ENCODE data around the gene KRI1.
"Not testable (repeated sequence)": the region's sequence is repeated elsewhere in the genome, so short reads cannot be mapped to it uniquely, and the experiment has no call there.

The KRI1 gene

GRCh38 chr19:10548746-10549276, 17.0 kb downstream of the KRI1 start:
- no peak overlapping the region for H3K4me3 ChIP-seq (ENCODE audit: low read length)
- no peak for TF ChIP-seq CTCF (conservative IDR thresholded peaks at IDR 0.05; ENCODE audit: low read length)
- DNase-seq (ENCODE audit: low read depth): no peak

GRCh38 chr19:10546817-10547216, 19.0 kb downstream of the KRI1 start:
- TF ChIP-seq CTCF (conservative IDR thresholded peaks at IDR 0.05; ENCODE audit: low read length): no peak
- DNase-seq (ENCODE audit: low read depth): no peak

GRCh38 chr19:10544753-10545251, 21.0 kb downstream of the KRI1 start:
- no peak for DNase-seq (ENCODE audit: low read depth)

More at GRCh38 chr19:10546817-10547216, 19.0 kb downstream of the KRI1 start:
- no peak overlapping the region for H3K4me3 ChIP-seq (ENCODE audit: low read length)

GRCh38 chr19:10544242-10544752, 21.5 kb downstream of the KRI1 start:
- no peak for DNase-seq (ENCODE audit: low read depth)
- peak overlapping the region; percentile 82 for H3K4me3 ChIP-seq (ENCODE audit: low read length)
- no peak for TF ChIP-seq CTCF (conservative IDR thresholded peaks at IDR 0.05; ENCODE audit: low read length)

More at GRCh38 chr19:10544753-10545251, 21.0 kb downstream of the KRI1 start:
- H3K4me3 ChIP-seq (ENCODE audit: low read length): peak overlapping the region; percentile 82
- no peak for TF ChIP-seq CTCF (conservative IDR thresholded peaks at IDR 0.05; ENCODE audit: low read length)

GRCh38 chr19:10543420-10544241, 22.2 kb downstream of the KRI1 start, which contains the start of gene ATG4D:
Gene ATG4D, plus strand, starts transcription at chr19:10543904. Its CDS starts 187 bp downstream, at chr19:10544091.
- H3K4me3 ChIP-seq (ENCODE audit: low read length): peak within 1 kb of the TSS; percentile 82
- peak; percentile 60 for DNase-seq (ENCODE audit: low read depth)
- TF ChIP-seq CTCF (conservative IDR thresholded peaks at IDR 0.05; ENCODE audit: low read length): no peak

GRCh38 chr19:10543059-10543419, 22.8 kb downstream of the KRI1 start:
- no peak for TF ChIP-seq CTCF (conservative IDR thresholded peaks at IDR 0.05; ENCODE audit: low read length)
- DNase-seq (ENCODE audit: low read depth): no peak
- peak overlapping the region; percentile 82 for H3K4me3 ChIP-seq (ENCODE audit: low read length)

GRCh38 chr19:10539016-10539415, 26.8 kb downstream of the KRI1 start:
- not testable (repeated sequence) for H3K4me3 ChIP-seq (ENCODE audit: low read length); DNase-seq (ENCODE audit: low read depth)

Measured in AG10803 (cell line).